LNCaP clone FGC (cell line): ENCODE results near the gene ITGA1.

Experiments used
- DNase-seq: peaks from one replicate; pipeline ENCODE4 v3.0.0-alpha.2; 2011; ENCODE audit warnings: low read depth
- H3K4me3 ChIP-seq: 2 replicates; pipeline ENCODE4 v1.5.1; 2011; ENCODE audit warnings: mild to moderate bottlenecking, low read depth, low read length, control low read depth
- TF ChIP-seq, protein P1 (sequence below): IDR thresholded peaks from 2 replicates; pipeline ENCODE4 v1.5.1; 2012; ENCODE audit warnings: mild to moderate bottlenecking; ENCODE audit not compliant: control insufficient read depth, insufficient read depth; ENCODE audit errors: extremely low read depth

ITGA1 gene

DNA sequence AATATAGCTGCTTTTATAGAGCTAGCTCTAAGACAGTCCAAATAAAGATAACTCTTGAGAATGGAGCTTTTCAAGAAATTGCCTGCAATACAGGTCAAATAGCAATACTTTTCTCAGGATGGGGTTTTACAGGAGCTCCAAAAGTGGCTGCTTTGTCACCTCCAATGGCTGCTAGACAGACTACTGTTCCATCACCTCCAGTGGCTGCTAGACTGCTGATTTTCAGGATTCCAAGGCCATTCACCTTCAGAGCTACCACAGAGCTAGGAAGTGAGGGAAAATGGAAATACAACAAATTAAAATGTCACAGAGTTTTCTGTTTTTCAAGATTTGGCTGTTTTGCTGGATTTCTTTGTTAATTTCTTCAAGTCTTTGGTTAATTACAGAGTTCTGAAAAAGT is 8.5 kb upstream of the ITGA1 start:
- TF ChIP-seq, protein P1, sequence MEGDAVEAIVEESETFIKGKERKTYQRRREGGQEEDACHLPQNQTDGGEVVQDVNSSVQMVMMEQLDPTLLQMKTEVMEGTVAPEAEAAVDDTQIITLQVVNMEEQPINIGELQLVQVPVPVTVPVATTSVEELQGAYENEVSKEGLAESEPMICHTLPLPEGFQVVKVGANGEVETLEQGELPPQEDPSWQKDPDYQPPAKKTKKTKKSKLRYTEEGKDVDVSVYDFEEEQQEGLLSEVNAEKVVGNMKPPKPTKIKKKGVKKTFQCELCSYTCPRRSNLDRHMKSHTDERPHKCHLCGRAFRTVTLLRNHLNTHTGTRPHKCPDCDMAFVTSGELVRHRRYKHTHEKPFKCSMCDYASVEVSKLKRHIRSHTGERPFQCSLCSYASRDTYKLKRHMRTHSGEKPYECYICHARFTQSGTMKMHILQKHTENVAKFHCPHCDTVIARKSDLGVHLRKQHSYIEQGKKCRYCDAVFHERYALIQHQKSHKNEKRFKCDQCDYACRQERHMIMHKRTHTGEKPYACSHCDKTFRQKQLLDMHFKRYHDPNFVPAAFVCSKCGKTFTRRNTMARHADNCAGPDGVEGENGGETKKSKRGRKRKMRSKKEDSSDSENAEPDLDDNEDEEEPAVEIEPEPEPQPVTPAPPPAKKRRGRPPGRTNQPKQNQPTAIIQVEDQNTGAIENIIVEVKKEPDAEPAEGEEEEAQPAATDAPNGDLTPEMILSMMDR: no peak
- DNase-seq: no peak
- no peak overlapping the region for H3K4me3 ChIP-seq

DNA sequence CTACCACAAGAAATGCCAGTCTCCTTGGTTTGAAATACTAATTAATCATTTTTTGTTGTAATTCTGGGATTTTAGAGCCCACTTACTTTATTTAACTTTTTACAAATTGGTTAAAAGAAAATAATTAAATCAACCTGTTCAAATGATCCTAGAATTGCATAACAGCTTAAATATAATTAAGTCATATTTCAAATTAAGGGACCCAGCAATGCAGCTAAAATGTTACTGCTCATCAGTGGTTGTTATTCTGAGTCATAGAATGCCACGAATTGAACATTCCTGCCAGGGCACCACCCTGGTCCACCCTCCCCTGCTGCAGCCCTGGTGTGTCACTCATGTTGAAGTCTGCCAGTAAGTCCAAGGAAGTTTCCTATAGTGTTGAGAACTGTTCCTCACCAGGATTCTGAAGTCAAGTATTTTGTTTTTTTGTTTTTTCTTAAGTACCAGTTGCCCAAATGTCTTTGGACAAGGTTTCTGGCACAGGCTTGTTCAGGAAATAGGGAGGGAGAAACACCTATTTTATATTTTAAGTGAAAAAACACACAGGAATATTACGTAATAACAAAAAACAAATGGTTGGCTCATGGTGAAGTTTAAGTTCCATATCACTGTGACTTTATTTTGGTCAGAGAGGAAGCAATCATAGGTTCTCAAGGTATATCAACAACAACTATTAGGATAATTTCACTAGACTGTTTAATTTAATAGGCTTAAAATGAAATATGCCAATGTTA is 4.3 kb upstream of the ITGA1 start:
- TF ChIP-seq, protein P1: no peak
- no peak overlapping the region for H3K4me3 ChIP-seq
- DNase-seq: no peak

DNA sequence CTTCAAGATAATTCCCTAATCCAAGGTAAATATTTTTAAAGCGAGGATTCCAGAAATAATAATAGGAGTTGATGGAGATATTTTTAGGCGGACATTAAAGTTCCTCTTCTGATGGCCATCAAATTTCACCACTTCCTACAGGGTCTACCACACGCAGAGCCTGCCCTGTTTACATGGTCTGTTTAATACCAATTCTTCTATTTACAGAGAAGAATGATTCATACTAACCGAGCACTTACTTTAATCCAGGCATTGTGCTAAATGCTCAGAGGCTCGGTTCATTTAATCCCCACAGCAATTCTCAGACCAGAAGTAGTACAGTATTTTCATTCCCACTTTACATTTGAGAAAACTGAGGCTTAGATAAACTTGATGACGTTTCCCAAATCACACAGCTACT is 3.0 kb upstream of the ITGA1 start:
- no peak overlapping the region for H3K4me3 ChIP-seq
- TF ChIP-seq, protein P1: no peak
- DNase-seq: no peak

DNA sequence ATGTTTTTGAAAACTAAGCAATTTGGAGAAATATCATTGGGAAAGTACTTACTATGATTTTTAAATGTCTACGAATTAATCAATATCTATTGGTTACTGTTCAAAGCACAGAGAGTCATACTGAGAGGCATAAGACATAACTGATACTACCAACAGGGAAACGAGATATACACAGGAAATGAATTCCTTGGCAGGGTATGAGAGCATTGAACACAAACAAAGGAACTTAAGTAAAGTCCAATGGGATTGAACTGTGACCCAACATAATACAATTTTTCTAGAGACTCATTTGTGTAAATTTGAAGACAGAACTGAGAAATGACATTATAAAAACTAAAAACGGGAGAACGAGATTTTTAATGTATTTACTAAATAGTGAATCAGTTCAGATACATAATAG is 1.3 kb upstream of the ITGA1 start:
- no peak for DNase-seq
- H3K4me3 ChIP-seq: no peak overlapping the region
- TF ChIP-seq, protein P1: no peak

DNA sequence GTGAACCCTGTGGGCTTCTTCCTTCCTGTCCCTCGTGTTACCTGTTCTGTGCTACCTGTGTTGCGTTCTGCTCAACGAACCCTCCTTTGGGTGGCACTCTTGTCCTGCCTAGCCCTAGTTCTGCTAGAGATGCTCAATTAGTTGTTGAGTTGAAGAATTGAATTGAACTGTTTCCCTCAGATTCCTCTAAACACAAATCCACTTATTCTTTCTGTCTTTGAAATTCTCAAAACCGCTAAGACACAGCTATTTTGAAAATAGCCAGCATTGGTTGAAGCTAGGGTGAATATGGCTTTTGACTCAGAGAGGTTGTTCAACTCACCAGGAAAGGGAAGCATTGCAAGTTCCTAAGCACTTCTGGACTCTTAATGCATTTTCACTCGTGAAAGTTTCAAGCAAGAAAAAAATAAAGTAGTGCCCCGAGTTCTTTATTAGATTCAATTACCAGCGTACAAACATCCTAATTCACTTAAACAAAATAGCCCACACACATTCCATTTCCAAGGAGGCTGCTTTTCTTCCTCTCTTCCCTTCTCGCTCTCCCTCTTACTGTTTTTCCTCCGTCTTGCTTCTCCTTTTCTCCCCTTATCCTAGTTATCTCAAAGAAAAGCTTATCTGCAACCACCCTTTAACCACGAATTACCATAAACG is 642 bp upstream of the ITGA1 start:
- peak; percentile 32 for DNase-seq
- TF ChIP-seq, protein P1: peak; percentile 86
- H3K4me3 ChIP-seq: peak overlapping the region; percentile 50

DNA sequence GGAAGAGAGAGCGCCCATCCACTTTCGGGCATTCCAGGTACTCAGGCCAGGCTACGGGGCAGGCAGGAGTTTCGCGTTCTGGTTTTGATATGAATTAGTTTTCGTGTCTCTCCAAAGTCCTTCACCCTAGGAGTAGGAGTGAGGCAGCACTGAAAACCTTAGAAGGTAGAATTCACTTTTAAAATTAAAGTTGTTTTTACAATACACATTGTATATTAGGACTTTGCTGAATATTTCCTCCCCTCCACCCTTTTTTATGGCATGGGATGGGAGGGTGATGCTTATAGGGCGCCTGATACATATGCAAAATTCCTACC is 747 bp downstream of the ITGA1 start:
- no peak for DNase-seq
- H3K4me3 ChIP-seq: no peak overlapping the region; the same call in 1 of the 2 replicates
- TF ChIP-seq, protein P1: no peak

DNA sequence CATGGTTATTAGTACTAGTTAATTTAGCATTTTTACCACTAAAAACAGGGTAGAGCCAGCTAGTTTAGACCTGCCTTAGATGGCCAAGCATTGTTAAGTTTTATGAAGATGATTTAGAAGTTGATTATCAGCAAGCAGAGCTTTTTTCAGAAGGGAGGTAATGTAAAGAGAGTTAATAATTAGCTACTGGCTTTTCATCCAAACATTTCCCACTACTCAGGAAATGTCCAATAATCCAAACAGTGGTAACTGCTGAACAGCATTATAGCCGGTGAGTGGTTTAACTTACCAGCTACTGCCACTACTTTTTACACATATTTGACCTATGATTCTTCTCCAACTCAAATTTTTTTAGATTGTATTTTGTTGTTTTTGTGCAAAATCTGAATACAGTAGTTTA is 1.7 kb downstream of the ITGA1 start:
- no peak for DNase-seq
- TF ChIP-seq, protein P1: no peak
- H3K4me3 ChIP-seq: no peak overlapping the region
